IMR-90 (cell line): Measurements from ENCODE around the gene HMCN1. TPM values are rescaled to one million over a fixed set of nuclear protein-coding genes. Genes with fewer than 3 reads are reported as not detected.

ENCODE experiments used
- ATAC-seq: fragments of 200-7000 bp; cut with Tn5 transposase; 2 replicates; pipeline ENCODE4 v1.9.1; 2020; ENCODE audit warnings: low read depth, mild to moderate bottlenecking, moderate library complexity
- BruUV-seq: library from RNA; stranded (reverse); fragments of 400-500 nt; replicated peaks from 2 replicates; lab custom pipeline; 2021; lab: Mats Ljungman, UMichigan
- CTCF ChIA-PET: fragments of 300-600 bp; formaldehyde crosslinking; extraction: SDS; loops from one replicate; lab custom pipeline; 2021; ENCODE audit warnings: antibody characterized with exemption; lab: Yijun Ruan, JAX
- POLR2A ChIA-PET: fragments of 300-600 bp; sonication (Branson Sonifier 250); formaldehyde crosslinking; loops from one replicate; lab custom pipeline; 2022; ENCODE audit warnings: antibody characterized with exemption; ENCODE audit not compliant: unreplicated experiment; lab: Charles Lee
- DNase-seq: peaks from one replicate; pipeline ENCODE4 v3.0.0; 2013
- H2AFZ ChIP-seq: replicated peaks from 2 replicates; pipeline ENCODE3; 2013; ENCODE audit warnings: low read length, mild to moderate bottlenecking; ENCODE audit not compliant: poor library complexity
- H2AK5ac ChIP-seq: 2 replicates; pipeline ENCODE4 v1.6.1; 2013; ENCODE audit warnings: low read depth, low read length, inconsistent platforms
- H2AK9ac ChIP-seq: replicated peaks from 2 replicates; pipeline ENCODE3; 2013; ENCODE audit warnings: mild to moderate bottlenecking, low read depth, low read length, moderate library complexity; ENCODE audit not compliant: poor library complexity
- H2BK120ac ChIP-seq: 2 replicates; pipeline ENCODE4 v1.6.1; 2013; ENCODE audit warnings: low read depth, low read length, inconsistent platforms
- H2BK15ac ChIP-seq: 3 replicates; pipeline ENCODE4 v1.6.1; 2013; ENCODE audit warnings: low read depth, low read length, inconsistent platforms
- H2BK20ac ChIP-seq: 2 replicates; pipeline ENCODE4 v1.6.1; 2013; ENCODE audit warnings: low read depth, mild to moderate bottlenecking, inconsistent platforms, low read length, moderate library complexity
- H2BK5ac ChIP-seq: 2 replicates; pipeline ENCODE4 v1.6.1; 2013; ENCODE audit warnings: mild to moderate bottlenecking, low read depth, low read length, inconsistent platforms; ENCODE audit not compliant: poor library complexity, severe bottlenecking
- H3K14ac ChIP-seq: replicated peaks from 2 replicates; pipeline ENCODE4 v1.6.1; 2013; ENCODE audit warnings: low read depth, low read length, inconsistent platforms
- H3K18ac ChIP-seq: 2 replicates; pipeline ENCODE4 v1.6.1; 2013; ENCODE audit warnings: low read depth, low read length, control low read depth
- H3K23ac ChIP-seq: 2 replicates; pipeline ENCODE4 v1.6.1; 2013; ENCODE audit warnings: low read depth, low read length, inconsistent platforms
- H3K27ac ChIP-seq: 2 replicates; pipeline ENCODE4 v1.5.1; 2013; ENCODE audit warnings: mild to moderate bottlenecking, control low read depth, low read length; ENCODE audit not compliant: insufficient read depth
- H3K27me3 ChIP-seq: 2 replicates; pipeline ENCODE4 v1.6.1; 2013; ENCODE audit warnings: low read length; ENCODE audit not compliant: control insufficient read depth, insufficient read depth
- H3K36me3 ChIP-seq: 2 replicates; pipeline ENCODE4 v1.6.1; 2013; ENCODE audit warnings: low read length, mixed read lengths; ENCODE audit not compliant: control insufficient read depth, insufficient read depth
- H3K4ac ChIP-seq: 2 replicates; pipeline ENCODE4 v1.6.1; 2013; ENCODE audit warnings: low read depth, low read length, inconsistent platforms
- H3K4me1 ChIP-seq: 2 replicates; pipeline ENCODE4 v1.6.1; 2013; ENCODE audit warnings: low read length, mixed read lengths; ENCODE audit not compliant: control insufficient read depth, insufficient read depth
- H3K4me2 ChIP-seq: 2 replicates; pipeline ENCODE4 v1.6.1; 2013; ENCODE audit warnings: low read depth, mild to moderate bottlenecking, control low read depth, low read length, moderate library complexity
- H3K4me3 ChIP-seq: 2 replicates; pipeline ENCODE4 v1.5.1; 2013; ENCODE audit warnings: low read depth, mild to moderate bottlenecking, control low read depth, low read length, moderate library complexity; ENCODE audit not compliant: insufficient read depth
- H3K56ac ChIP-seq: 2 replicates; pipeline ENCODE4 v1.6.1; 2013; ENCODE audit warnings: low read length, inconsistent platforms; ENCODE audit not compliant: insufficient read depth; ENCODE audit errors: extremely low read depth
- H3K79me1 ChIP-seq, 2 experiments: 2 replicates each; pipeline ENCODE4 v1.6.1; 2013; ENCODE audit warnings: low read length in 2 of 2, inconsistent platforms in 1 of 2, low read depth in 1 of 2
- H3K9ac ChIP-seq: 2 replicates; pipeline ENCODE4 v1.6.1; 2013; ENCODE audit warnings: low read depth, low read length, control low read depth
- H3K9me1 ChIP-seq: 2 replicates; pipeline ENCODE4 v1.6.1; 2013; ENCODE audit warnings: low read length, inconsistent platforms; ENCODE audit not compliant: insufficient read depth
- H3K9me3 ChIP-seq: 2 replicates; pipeline ENCODE4 v1.6.1; 2013; ENCODE audit warnings: low read length; ENCODE audit not compliant: control insufficient read depth, insufficient read depth
- H4K20me1 ChIP-seq: 2 replicates; pipeline ENCODE4 v1.6.1; 2013; ENCODE audit warnings: low read length, inconsistent platforms; ENCODE audit not compliant: insufficient read depth
- H4K5ac ChIP-seq: 2 replicates; pipeline ENCODE4 v1.6.1; 2013; ENCODE audit warnings: mild to moderate bottlenecking, low read depth, low read length, control low read depth
- H4K8ac ChIP-seq, 2 experiments: 2 replicates each; pipeline ENCODE4 v1.6.1; 2013; ENCODE audit warnings: low read depth in 2 of 2, low read length in 2 of 2, control low read depth in 1 of 2, inconsistent platforms in 1 of 2
- H4K91ac ChIP-seq: 2 replicates; pipeline ENCODE4 v1.6.1; 2013; ENCODE audit warnings: low read depth, low read length, inconsistent platforms; ENCODE audit not compliant: insufficient read depth
- CHD1 ChIP-seq: IDR thresholded peaks from 2 replicates; pipeline ENCODE4 v1.6.1; 2012; ENCODE audit warnings: low read depth, low read length, improper control_type of control experiment
- FOS ChIP-seq: fragments of 150-350 bp; IDR thresholded peaks from 2 replicates; pipeline ENCODE4 v1.6.1; 2016; ENCODE audit warnings: low read depth, low read length
- MAFK ChIP-seq: IDR thresholded peaks from 2 replicates; pipeline ENCODE4 v1.6.1; 2012; ENCODE audit warnings: low read depth, low read length, improper control_type of control experiment
- MAZ ChIP-seq: IDR thresholded peaks from 2 replicates; pipeline ENCODE4 v1.6.1; 2012; ENCODE audit warnings: low read depth, mild to moderate bottlenecking, low read length, improper control_type of control experiment, moderate library complexity, borderline replicate concordance
- NFE2L2 ChIP-seq: fragments of 150-350 bp; IDR thresholded peaks from 2 replicates; pipeline ENCODE4 v1.6.1; 2016; ENCODE audit warnings: low read depth, mild to moderate bottlenecking, low read length
- POLR2A ChIP-seq: IDR thresholded peaks from 2 replicates; pipeline ENCODE4 v1.6.1; 2012; ENCODE audit warnings: mild to moderate bottlenecking, low read depth, low read length
- RAD21 ChIP-seq: IDR thresholded peaks from 2 replicates; pipeline ENCODE4 v1.6.1; 2012; ENCODE audit warnings: low read length, improper control_type of control experiment
- SMC3 ChIP-seq: fragments of 150-350 bp; IDR thresholded peaks from 2 replicates; pipeline ENCODE4 v1.6.1; 2016; ENCODE audit warnings: low read depth, mild to moderate bottlenecking, antibody characterized with exemption, low read length, moderate library complexity
- WGBS, 2 experiments: methylation state at CpG; one replicate each; pipeline versions ENCODE4 v1.1.5 to v1.1.7; 2013; ENCODE audit warnings: missing lambda C conversion rate in 2 of 2; ENCODE audit not compliant: insufficient read length in 1 of 2; ENCODE audit errors: extremely low coverage in 2 of 2; 5-methylcytosine and 5-hydroxymethylcytosine counted together
- dilution Hi-C: fragments of 300-500 bp; cut with HindIII; formaldehyde crosslinking; loops from one replicate; pipeline ENCODE4 v1.14.3; 2018; ENCODE audit warnings: low sequenced_read_pairs; ENCODE audit not compliant: unreplicated experiment
- in situ Hi-C: fragments of 300-500 bp; cut with MboI; formaldehyde crosslinking; loops from 3 replicates; pipeline ENCODE4 v1.14.3; 2019; ENCODE audit warnings: low sequenced_read_pairs, inconsistent platforms, mixed read lengths
- intact Hi-C: fragments of 100-400 bp; cut with micrococcal nuclease; formaldehyde crosslinking; loops from 2 replicates; pipeline ENCODE4 v1.10.0; 2022
- polyA plus RNA-seq, 3 experiments: library from polyadenylated mRNA; depleted of rRNA; stranded (reverse); fragments of >200 nt; gene quantifications; 2 replicates each; pipeline ENCODE4 v1.2.3, GENCODE V29; 2012; ENCODE audit warnings: low replicate concordance in 1 of 3
- total RNA-seq: library from RNA; depleted of rRNA; stranded (reverse); fragments of >200 nt; gene quantifications from 2 replicates; pipeline ENCODE4 v1.2.3, GENCODE V29; 2012
- TF ChIP-seq, protein P1 (sequence below): fragments of 150-350 bp; IDR thresholded peaks from 2 replicates; pipeline ENCODE4 v1.6.1; 2017; ENCODE audit warnings: mild to moderate bottlenecking, antibody characterized with exemption, low read length, low read depth
- TF ChIP-seq, protein P2 (sequence below): conservative IDR thresholded peaks from 2 replicates; pipeline ENCODE4 v1.5.1; 2012; ENCODE audit warnings: mild to moderate bottlenecking, low read depth, low read length, improper control_type of control experiment

HMCN1 gene
- total and polyA plus RNA-seq, 2 of the 4 experiments (the other 2 are of a cell fraction): 6.1 to 11.7 TPM

DNA sequence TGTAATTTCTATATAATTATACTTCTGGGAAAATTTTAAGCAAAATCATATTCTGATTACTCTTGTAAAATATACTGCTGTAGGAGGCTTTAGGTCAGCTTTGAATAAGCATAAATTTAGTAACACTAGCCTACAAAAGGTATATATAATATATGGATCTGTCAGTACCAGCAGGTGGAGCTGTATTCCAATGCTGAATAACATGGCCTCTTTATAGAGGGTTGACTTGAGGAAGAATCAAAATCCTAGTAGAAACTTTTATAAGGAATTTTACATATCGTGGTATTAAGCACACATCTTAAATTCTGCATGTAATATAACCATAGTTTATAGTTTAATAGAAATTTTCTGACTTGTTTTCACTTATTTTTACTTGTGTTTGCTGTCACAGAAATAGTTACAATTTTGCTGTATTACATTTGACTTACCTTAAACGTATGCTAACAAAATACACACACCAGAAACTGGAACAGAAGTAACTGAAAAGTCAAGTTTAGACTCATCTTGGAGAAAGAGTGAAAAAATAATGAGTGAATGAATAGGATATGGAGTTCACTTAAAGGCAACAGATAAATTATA is 79.3 kb downstream of the HMCN1 start:
- H3K14ac ChIP-seq: no peak overlapping the region
- DNase-seq (peak; percentile 73), ATAC-seq (peak; percentile 87)
- BruUV-seq: no TSS peak
- no peak overlapping the region for H2AK9ac ChIP-seq
- no CpG with 5 or more reads among the region's 2 CpGs for WGBS, 2 experiments
- peaks cover 3% of the 10 kb centered on the region; the same call in 1 of the 2 replicates for H3K9me1 ChIP-seq
- no peak overlapping the region for H2BK15ac ChIP-seq
- H3K23ac ChIP-seq: no peak overlapping the region
- dilution Hi-C loops: no loop called here
- POLR2A ChIA-PET: no interaction called here
- in situ Hi-C loops: loop anchor here (5.0 kb wide), 1 partner anchor 399 kb away; no protein-coding TSS in a partner anchor
- intact Hi-C loops: loop anchor here (1.0 to 10.0 kb wide), 4 partner anchors 93 to 399 kb away; no protein-coding TSS in a partner anchor
- H4K20me1 ChIP-seq: no peaks in the 10 kb centered on the region
- H3K9ac ChIP-seq: no peak overlapping the region
- no peak overlapping the region for H4K5ac ChIP-seq
- CTCF ChIA-PET: interaction anchor here (0.6 to 1.1 kb wide), 5 partner anchors 10 to 401 kb away, joined by 3 read pairs; no protein-coding TSS in a partner anchor
- H3K18ac ChIP-seq: no peak overlapping the region
- no peak overlapping the region for H4K91ac ChIP-seq
- H3K79me1 ChIP-seq: no peaks in the 10 kb centered on the region
- no peak overlapping the region for H2BK20ac ChIP-seq
- H3K4me1 ChIP-seq: no peaks in the 10 kb centered on the region
- no peak overlapping the region for H3K4me3 ChIP-seq
- no peak for TF ChIP-seq CHD1
- no peak for TF ChIP-seq NFE2L2
- TF ChIP-seq POLR2A: no peak
- TF ChIP-seq, protein P1, sequence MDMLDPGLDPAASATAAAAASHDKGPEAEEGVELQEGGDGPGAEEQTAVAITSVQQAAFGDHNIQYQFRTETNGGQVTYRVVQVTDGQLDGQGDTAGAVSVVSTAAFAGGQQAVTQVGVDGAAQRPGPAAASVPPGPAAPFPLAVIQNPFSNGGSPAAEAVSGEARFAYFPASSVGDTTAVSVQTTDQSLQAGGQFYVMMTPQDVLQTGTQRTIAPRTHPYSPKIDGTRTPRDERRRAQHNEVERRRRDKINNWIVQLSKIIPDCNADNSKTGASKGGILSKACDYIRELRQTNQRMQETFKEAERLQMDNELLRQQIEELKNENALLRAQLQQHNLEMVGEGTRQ: no peak
- TF ChIP-seq, protein P2, sequence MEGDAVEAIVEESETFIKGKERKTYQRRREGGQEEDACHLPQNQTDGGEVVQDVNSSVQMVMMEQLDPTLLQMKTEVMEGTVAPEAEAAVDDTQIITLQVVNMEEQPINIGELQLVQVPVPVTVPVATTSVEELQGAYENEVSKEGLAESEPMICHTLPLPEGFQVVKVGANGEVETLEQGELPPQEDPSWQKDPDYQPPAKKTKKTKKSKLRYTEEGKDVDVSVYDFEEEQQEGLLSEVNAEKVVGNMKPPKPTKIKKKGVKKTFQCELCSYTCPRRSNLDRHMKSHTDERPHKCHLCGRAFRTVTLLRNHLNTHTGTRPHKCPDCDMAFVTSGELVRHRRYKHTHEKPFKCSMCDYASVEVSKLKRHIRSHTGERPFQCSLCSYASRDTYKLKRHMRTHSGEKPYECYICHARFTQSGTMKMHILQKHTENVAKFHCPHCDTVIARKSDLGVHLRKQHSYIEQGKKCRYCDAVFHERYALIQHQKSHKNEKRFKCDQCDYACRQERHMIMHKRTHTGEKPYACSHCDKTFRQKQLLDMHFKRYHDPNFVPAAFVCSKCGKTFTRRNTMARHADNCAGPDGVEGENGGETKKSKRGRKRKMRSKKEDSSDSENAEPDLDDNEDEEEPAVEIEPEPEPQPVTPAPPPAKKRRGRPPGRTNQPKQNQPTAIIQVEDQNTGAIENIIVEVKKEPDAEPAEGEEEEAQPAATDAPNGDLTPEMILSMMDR: peak; percentile 72
- no peak for TF ChIP-seq FOS
- TF ChIP-seq SMC3: peak; percentile 92
- TF ChIP-seq MAFK: no peak
- TF ChIP-seq RAD21: peak; percentile 80
- TF ChIP-seq MAZ: no peak
- H3K27me3 ChIP-seq: no peaks in the 10 kb centered on the region
- no peak overlapping the region for H2BK5ac ChIP-seq
- H2BK120ac ChIP-seq: no peak overlapping the region
- no peak overlapping the region for H2AK5ac ChIP-seq
- no peak overlapping the region for H3K4ac ChIP-seq
- no peaks in the 10 kb centered on the region for H3K9me3 ChIP-seq
- no peak overlapping the region for H3K4me2 ChIP-seq
- no peak overlapping the region for H4K8ac ChIP-seq
- H3K56ac ChIP-seq: no peak overlapping the region
- H3K36me3 ChIP-seq: no peaks in the 10 kb centered on the region
- H2AFZ ChIP-seq: no peak overlapping the region
- H3K27ac ChIP-seq: no peak overlapping the region
